AG09309 (cell line): ENCODE results near the gene C3orf38.

Experiments used
- DNase-seq: peaks from one replicate; pipeline ENCODE4 v3.0.0-alpha.2; 2010; ENCODE audit warnings: low read depth
- H3K4me3 ChIP-seq: 2 replicates; pipeline ENCODE4 v1.5.1; 2011; ENCODE audit warnings: mild to moderate bottlenecking, low read depth, low read length, moderate library complexity; ENCODE audit not compliant: control insufficient read depth
- CTCF ChIP-seq: IDR thresholded peaks from 2 replicates; pipeline ENCODE4 v1.5.1; 2011; ENCODE audit warnings: mild to moderate bottlenecking, low read depth, low read length, inconsistent platforms; ENCODE audit not compliant: insufficient read depth, control insufficient read depth; ENCODE audit errors: missing control alignments

The C3orf38 gene

GRCh38 chr3:88203642-88204055 is 53.9 kb downstream of the C3orf38 start:
- peak; percentile 80 for TF ChIP-seq CTCF
- peak; percentile 28 for DNase-seq
- H3K4me3 ChIP-seq = no peak overlapping the region
